B cell (primary cell): ENCODE measurements around the gene MCF2L. TPM values are rescaled to one million over a fixed set of nuclear protein-coding genes. Genes with fewer than 3 reads are reported as not detected.

Experiments
- ATAC-seq: fragments of 200-7000 bp; cut with Tn5 transposase; one replicate; pipeline ENCODE4 v1.10.0; 2021; ENCODE audit warnings: low read depth, mild to moderate bottlenecking, moderate number of reproducible peaks, moderate library complexity
- CTCF ChIA-PET: fragments of 350-600 bp; sonication (Branson Sonifier 250); formaldehyde crosslinking; loops from one replicate; lab custom pipeline; 2021; ENCODE audit warnings: antibody characterized with exemption, inconsistent platforms; lab: Charles Lee
- POLR2A ChIA-PET: fragments of 350-600 bp; sonication (Branson Sonifier 250); formaldehyde crosslinking; loops from one replicate; lab custom pipeline; 2021; ENCODE audit warnings: antibody characterized with exemption; lab: Charles Lee
- DNase-seq: peaks from one replicate; pipeline ENCODE4 v3.0.0; 2013
- H2AFZ ChIP-seq: 2 replicates; pipeline ENCODE4 v1.6.1; 2012; ENCODE audit warnings: mild to moderate bottlenecking, low read depth, low read length; ENCODE audit not compliant: insufficient read depth, poor library complexity, severe bottlenecking
- H3K27ac ChIP-seq, 2 donors: 1 replicate in 1 of 2; 2 replicates in 1 of 2; pipeline ENCODE4 v1.5.1; 2012 to 2013; ENCODE audit warnings: low read length in 2 of 2, mild to moderate bottlenecking in 2 of 2, moderate library complexity in 1 of 2
- H3K27me3 ChIP-seq, 4 experiments: fragments of 200-600 bp in 1 of 4; sonication (generic) in 1 of 4; replicated peaks in 1 of 4; 1 replicate in 2 of 4; 2 replicates in 2 of 4; pipeline versions ENCODE4 v1.6.1 to v1.7.0; 2013 to 2016; ENCODE audit warnings: low read length in 3 of 4, mild to moderate bottlenecking in 2 of 4, mixed read lengths in 1 of 4, moderate library complexity in 1 of 4; ENCODE audit not compliant: insufficient read depth in 4 of 4, control insufficient read depth in 3 of 4; ENCODE audit errors: control extremely low read depth in 1 of 4
- H3K36me3 ChIP-seq, 2 experiments: replicated peaks in 1 of 2; 1 replicate in 1 of 2; 2 replicates in 1 of 2; pipeline versions ENCODE4 v1.6.1 to v1.7.1; 2013; ENCODE audit warnings: low read length in 1 of 2; ENCODE audit not compliant: insufficient read depth in 2 of 2, control insufficient read depth in 1 of 2; ENCODE audit errors: control extremely low read depth in 1 of 2, extremely low read depth in 1 of 2
- H3K4me1 ChIP-seq, 2 donors: fragments of 200-600 bp in 1 of 2; sonication (generic) in 1 of 2; 1 replicate in 1 of 2; 2 replicates in 1 of 2; pipeline versions ENCODE4 v1.5.1 to v1.6.1; 2013 to 2017; ENCODE audit warnings: low read length in 2 of 2; ENCODE audit not compliant: control insufficient read depth in 2 of 2, insufficient read depth in 2 of 2
- H3K4me2 ChIP-seq: replicated peaks from 2 replicates; pipeline ENCODE3; 2012; ENCODE audit warnings: mild to moderate bottlenecking, low read depth, low read length; ENCODE audit not compliant: poor library complexity, severe bottlenecking
- H3K4me3 ChIP-seq, 5 experiments: fragments of 200-600 bp in 1 of 5; sonication (generic) in 1 of 5; 1 replicate in 3 of 5; 2 replicates in 2 of 5; pipeline versions ENCODE4 v1.5.1 to v1.7.0; 2011 to 2016; ENCODE audit warnings: low read length in 4 of 5, mild to moderate bottlenecking in 4 of 5, low read depth in 2 of 5, control low read depth in 1 of 5, moderate library complexity in 1 of 5; ENCODE audit not compliant: insufficient read depth in 1 of 5; ENCODE audit errors: control extremely low read depth in 1 of 5, extremely low read depth in 1 of 5
- H3K79me2 ChIP-seq: fragments of 200-600 bp; sonication (generic); one replicate; pipeline ENCODE4 v1.6.0; 2016; ENCODE audit warnings: low read length; ENCODE audit not compliant: control insufficient read depth, insufficient read depth
- H3K9ac ChIP-seq: fragments of 200-600 bp; sonication (generic); 2 replicates; pipeline ENCODE4 v1.6.1; 2017; ENCODE audit warnings: mild to moderate bottlenecking, low read length, moderate library complexity
- H3K9me3 ChIP-seq, 3 donors: one replicate each; pipeline versions ENCODE4 v1.6.1 to v1.7.1; 2013; ENCODE audit warnings: low read length in 2 of 3; ENCODE audit not compliant: control insufficient read depth in 2 of 3, insufficient read depth in 1 of 3; ENCODE audit errors: control extremely low read depth in 1 of 3
- H4K20me1 ChIP-seq: 2 replicates; pipeline ENCODE4 v1.6.0; 2012; ENCODE audit warnings: mild to moderate bottlenecking, low read length; ENCODE audit not compliant: insufficient read depth, control insufficient read depth, poor library complexity, severe bottlenecking
- H3K27ac Mint-ChIP-seq: one replicate; pipeline ENCODE4 v1.8.0; 2021; ENCODE audit warnings: mixed read lengths
- H3K27me3 Mint-ChIP-seq: one replicate; pipeline ENCODE4 v1.8.0; 2021; ENCODE audit warnings: mixed read lengths
- H3K4me1 Mint-ChIP-seq: one replicate; pipeline ENCODE4 v1.8.0; 2021; ENCODE audit warnings: mixed read lengths
- H3K4me3 Mint-ChIP-seq: one replicate; pipeline ENCODE4 v1.8.0; 2021; ENCODE audit warnings: mixed read lengths
- H3K9me3 Mint-ChIP-seq: one replicate; pipeline ENCODE4 v1.8.0; 2022; ENCODE audit warnings: mixed read lengths; ENCODE audit not compliant: insufficient read depth
- EZH2 ChIP-seq: IDR thresholded peaks from 2 replicates; pipeline ENCODE4 v1.6.1; 2012; ENCODE audit warnings: borderline replicate concordance, low read depth, mild to moderate bottlenecking, moderate library complexity, low read length; ENCODE audit not compliant: insufficient read depth, poor library complexity, severe bottlenecking
- WGBS: methylation state at CpG from one replicate; pipeline ENCODE4 v1.1.5; 2013; ENCODE audit warnings: missing lambda C conversion rate; ENCODE audit not compliant: insufficient coverage; 5-methylcytosine and 5-hydroxymethylcytosine counted together
- intact Hi-C: fragments of 100-400 bp; cut with micrococcal nuclease; formaldehyde crosslinking; loops from one replicate; pipeline ENCODE4 v1.10.0; 2022
- polyA plus RNA-seq: library from polyadenylated mRNA; depleted of rRNA; stranded (reverse); fragments of >200 nt; gene quantifications from 2 replicates; pipeline ENCODE4 v1.2.3, GENCODE V29; 2012
- total RNA-seq, 2 donors: library from RNA; stranded (reverse); fragments of 120-200 nt in 1 of 2; gene quantifications; 1 replicate in 1 of 2; 2 replicates in 1 of 2; pipeline versions ENCODE4 v1.2.3 to v1.2.4, GENCODE V29; 2013 to 2022
- TF ChIP-seq, protein P1 (sequence below): fragments of 200-600 bp; IDR thresholded peaks from one replicate; pipeline ENCODE4 v1.8.0; 2022; ENCODE audit warnings: antibody characterized with exemption, mild to moderate bottlenecking

Gene MCF2L
- total and polyA plus RNA-seq, 2 donors (not counting 1 experiment from before 2014, with no cell fraction given) = 3.7 to 8.2 TPM

DNA sequence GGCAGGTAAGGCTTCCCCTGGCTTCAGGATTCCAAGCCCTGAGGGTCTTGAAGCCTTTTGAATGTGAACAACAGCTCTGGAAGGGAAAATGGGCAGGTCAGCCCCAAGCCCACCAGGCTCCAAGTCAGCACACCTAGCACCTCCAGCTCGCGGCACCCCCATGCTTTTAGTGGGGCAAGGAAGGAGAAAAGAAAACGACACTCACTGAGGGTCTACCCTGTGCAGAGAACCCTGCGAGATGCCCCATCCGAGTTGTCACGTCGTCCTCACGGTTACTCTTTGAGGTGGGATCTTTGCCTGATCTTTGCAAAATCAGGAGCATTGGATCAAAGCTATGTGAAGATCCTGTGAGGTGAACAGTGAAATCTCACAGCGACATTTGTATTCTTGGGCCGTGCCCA lies 147.9 kb downstream of the MCF2L start:
- no peak overlapping the region for H3K4me3 ChIP-seq
- H3K27ac ChIP-seq = no peak overlapping the region
- intact Hi-C loops = no loop called here
- peaks cover 0 to 5% (median 0%) of the 10 kb centered on the region in 3 donors for H3K9me3 ChIP-seq
- no peak overlapping the region for H3K4me2 ChIP-seq
- H2AFZ ChIP-seq = no peak overlapping the region
- no peaks in the 10 kb centered on the region for H3K79me2 ChIP-seq
- no peaks in the 10 kb centered on the region for H3K4me1 ChIP-seq
- Mint-ChIP-seq H3K9me3 (no peaks in the 10 kb centered on the region), H3K4me1 (no peaks in the 10 kb centered on the region), H3K27me3 (no peaks in the 10 kb centered on the region), H3K4me3 (no peak overlapping the region), H3K27ac (no peak overlapping the region)
- DNase-seq = no peak
- TF ChIP-seq, protein P1, sequence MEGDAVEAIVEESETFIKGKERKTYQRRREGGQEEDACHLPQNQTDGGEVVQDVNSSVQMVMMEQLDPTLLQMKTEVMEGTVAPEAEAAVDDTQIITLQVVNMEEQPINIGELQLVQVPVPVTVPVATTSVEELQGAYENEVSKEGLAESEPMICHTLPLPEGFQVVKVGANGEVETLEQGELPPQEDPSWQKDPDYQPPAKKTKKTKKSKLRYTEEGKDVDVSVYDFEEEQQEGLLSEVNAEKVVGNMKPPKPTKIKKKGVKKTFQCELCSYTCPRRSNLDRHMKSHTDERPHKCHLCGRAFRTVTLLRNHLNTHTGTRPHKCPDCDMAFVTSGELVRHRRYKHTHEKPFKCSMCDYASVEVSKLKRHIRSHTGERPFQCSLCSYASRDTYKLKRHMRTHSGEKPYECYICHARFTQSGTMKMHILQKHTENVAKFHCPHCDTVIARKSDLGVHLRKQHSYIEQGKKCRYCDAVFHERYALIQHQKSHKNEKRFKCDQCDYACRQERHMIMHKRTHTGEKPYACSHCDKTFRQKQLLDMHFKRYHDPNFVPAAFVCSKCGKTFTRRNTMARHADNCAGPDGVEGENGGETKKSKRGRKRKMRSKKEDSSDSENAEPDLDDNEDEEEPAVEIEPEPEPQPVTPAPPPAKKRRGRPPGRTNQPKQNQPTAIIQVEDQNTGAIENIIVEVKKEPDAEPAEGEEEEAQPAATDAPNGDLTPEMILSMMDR = no peak
- no peak for TF ChIP-seq EZH2
- no peak for ATAC-seq
- H4K20me1 ChIP-seq = no peaks in the 10 kb centered on the region
- no peak overlapping the region for H3K9ac ChIP-seq
- ChIA-PET CTCF (no interaction called here), POLR2A (no interaction called here)
- H3K27me3 ChIP-seq = peaks cover 0 to 2% (median 0%) of the 10 kb centered on the region in 4 experiments
- H3K36me3 ChIP-seq = no peaks in the 10 kb centered on the region
- WGBS = 90% methylated on average over 10 of the region's 10 CpGs

DNA sequence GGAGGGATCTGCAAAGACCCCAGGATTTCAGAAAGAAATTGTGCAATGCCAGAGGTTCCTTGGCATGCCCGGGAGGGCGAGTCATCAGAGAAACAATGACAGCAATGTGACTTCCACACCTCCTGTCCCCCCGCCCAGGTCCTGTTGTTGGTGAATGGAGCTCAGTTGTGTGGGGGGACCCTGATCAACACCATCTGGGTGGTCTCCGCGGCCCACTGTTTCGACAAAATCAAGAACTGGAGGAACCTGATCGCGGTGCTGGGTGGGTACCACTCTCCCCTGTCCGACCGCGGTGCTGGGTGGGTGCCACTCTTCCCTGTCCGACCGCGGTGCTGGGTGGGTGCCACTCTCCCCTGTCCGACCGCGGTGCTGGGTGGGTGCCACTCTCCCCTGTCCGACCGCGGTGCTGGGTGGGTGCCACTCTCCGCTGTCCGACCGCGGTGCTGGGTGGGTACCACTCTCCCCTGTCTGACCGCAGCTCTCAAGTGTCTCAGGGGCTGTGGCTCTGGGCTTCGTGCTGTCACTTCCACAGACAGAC lies 148.4 kb downstream of the MCF2L start:
- intact Hi-C loops = no loop called here
- no peaks in the 10 kb centered on the region for H4K20me1 ChIP-seq
- H3K27me3 ChIP-seq = peaks cover 0 to 2% (median 0%) of the 10 kb centered on the region in 4 experiments
- no peak for TF ChIP-seq EZH2
- TF ChIP-seq, protein P1 = no peak
- no peak overlapping the region for H3K27ac ChIP-seq
- DNase-seq = no peak
- peaks cover 0 to 5% (median 0%) of the 10 kb centered on the region in 3 donors for H3K9me3 ChIP-seq
- ChIA-PET CTCF (no interaction called here), POLR2A (no interaction called here)
- Mint-ChIP-seq H3K9me3 (no peaks in the 10 kb centered on the region), H3K27me3 (peaks cover 2% of the 10 kb centered on the region), H3K27ac (no peak overlapping the region), H3K4me1 (no peaks in the 10 kb centered on the region), H3K4me3 (no peak overlapping the region)
- H2AFZ ChIP-seq = no peak overlapping the region
- WGBS = 93% methylated on average over 24 of the region's 26 CpGs
- H3K36me3 ChIP-seq = no peaks in the 10 kb centered on the region
- H3K4me2 ChIP-seq = no peak overlapping the region
- H3K79me2 ChIP-seq = no peaks in the 10 kb centered on the region
- H3K9ac ChIP-seq = no peak overlapping the region
- no peak for ATAC-seq
- H3K4me3 ChIP-seq = no peak overlapping the region
- no peaks in the 10 kb centered on the region for H3K4me1 ChIP-seq
